K562 (cell line): ENCODE measurements around the gene MSL3. TPM values are rescaled to one million over a fixed set of nuclear protein-coding genes. Genes with fewer than 3 reads are reported as not detected.

Source experiments
- CXXC5 ChIP-seq: fragments of 250-450 bp; sonication (Bioruptor Pico); IDR thresholded peaks from 2 replicates; pipeline ENCODE4 v1.8.0; 2022; ENCODE audit warnings: inconsistent platforms, mild to moderate bottlenecking, moderate library complexity
- EZH2 ChIP-seq: IDR thresholded peaks from 2 replicates; pipeline ENCODE4 v1.6.1; 2012; ENCODE audit warnings: low read depth, mild to moderate bottlenecking, inconsistent platforms, low read length, borderline replicate concordance
- GABPA ChIP-seq: fragments of 200-800 bp; sonication (Bioruptor generic); conservative IDR thresholded peaks from 2 replicates; pipeline ENCODE4 v1.6.1; 2016; ENCODE audit warnings: low read depth, missing genetic modification characterization, missing compliant biosample characterization
- HNRNPK ChIP-seq: fragments of 200-400 bp; formaldehyde crosslinking; IDR thresholded peaks from one replicate; pipeline ENCODE4 v1.6.1; 2018; ENCODE audit warnings: mild to moderate bottlenecking, low read depth, low read length; ENCODE audit not compliant: poor library complexity, severe bottlenecking
- HNRNPL ChIP-seq: fragments of 200-400 bp; formaldehyde crosslinking; IDR thresholded peaks from 2 replicates; pipeline ENCODE4 v1.6.1; 2017; ENCODE audit warnings: low read depth, mild to moderate bottlenecking, low read length
- MAZ ChIP-seq, 2 experiments: fragments of 450-650 bp in 1 of 2; sonication (generic) in 1 of 2; formaldehyde crosslinking; IDR thresholded peaks in 1 of 2; conservative IDR thresholded peaks in 1 of 2; 2 replicates each; pipeline versions ENCODE4 v1.4.0 to v1.5.0; 2020; ENCODE audit warnings: mild to moderate bottlenecking in 1 of 2, missing genetic modification reagents in 1 of 2
- MIER1 ChIP-seq: fragments of 450-650 bp; IDR thresholded peaks from 2 replicates; pipeline ENCODE4 v1.6.1; 2016; ENCODE audit warnings: antibody characterized with exemption, mild to moderate bottlenecking, low read depth
- RAD21 ChIP-seq, 2 experiments: fragments of 250-450 bp in 1 of 2; fragments of 450-650 bp in 1 of 2; sonication (Bioruptor Pico) in 1 of 2; formaldehyde crosslinking in 1 of 2; IDR thresholded peaks in 1 of 2; conservative IDR thresholded peaks in 1 of 2; 2 replicates each; pipeline versions ENCODE4 v1.4.0 to v1.8.0; 2020 to 2022; ENCODE audit warnings: mild to moderate bottlenecking in 2 of 2, moderate library complexity in 1 of 2
- RCOR1 ChIP-seq, 2 experiments: IDR thresholded peaks; 2 replicates each; pipeline ENCODE4 v1.6.1; 2012; ENCODE audit warnings: low read depth in 2 of 2, low read length in 2 of 2, borderline replicate concordance in 1 of 2, improper control_type of control experiment in 1 of 2
- USF2 ChIP-seq: sonication (generic); formaldehyde crosslinking; IDR thresholded peaks from 2 replicates; pipeline ENCODE4 v1.5.0; 2020; ENCODE audit warnings: missing genetic modification reagents
- polyA plus RNA-seq, 8 experiments: library from polyadenylated mRNA; depleted of rRNA in 4 of 8; stranded (reverse) in 5 of 8; unstranded in 3 of 8; fragments of >200 nt; fragmentation: Nextera tagmentation in 2 of 8; fragmentation: Illumina TruSeq in 1 of 8; extraction: Ambion mirVana in 2 of 8; extraction: Trizol in 1 of 8; gene quantifications; 2 replicates each; pipeline versions ENCODE4 v1.2.1 to v1.2.3, GENCODE V29; 2011 to 2014; ENCODE audit warnings: inconsistent platforms in 1 of 8, missing spikeins in 1 of 8
- total RNA-seq, 7 experiments: library from RNA; depleted of rRNA in 6 of 7; stranded (reverse); fragments of >200 nt in 6 of 7; fragmentation: Illumina TruSeq in 2 of 7; extraction: Trizol in 2 of 7; gene quantifications; 2 replicates each; pipeline versions ENCODE4 v1.2.1 to v1.2.3, GENCODE V29; 2011 to 2021; ENCODE audit warnings: low replicate concordance in 1 of 7
- TF ChIP-seq, protein P1 (sequence below), 3 experiments: IDR thresholded peaks in 2 of 3; conservative IDR thresholded peaks in 1 of 3; 2 replicates each; pipeline ENCODE4 v1.5.1; 2011 to 2012; ENCODE audit warnings: low read length in 3 of 3, mild to moderate bottlenecking in 3 of 3, control low read depth in 2 of 3, improper control_type of control experiment in 1 of 3, inconsistent platforms in 1 of 3, low read depth in 1 of 3, mixed read lengths in 1 of 3, moderate library complexity in 1 of 3; ENCODE audit not compliant: insufficient read depth in 2 of 3

MSL3 gene
- total and polyA plus RNA-seq, 9 of the 15 experiments (the other 6 are each of a cell fraction or from before 2014, with no cell fraction given), result 21.3 to 39.9 (median 27.1) TPM

GRCh38 chrX:11758400-11759171 lies 549 bp downstream of the MSL3 start (continued):
- TF ChIP-seq MAZ (CRISPR knock-in tag; conservative IDR thresholded peaks at IDR 0.05 in 1 of 2, IDR thresholded peaks at IDR 0.05 in 1 of 2), result peak in 1 of 2 experiments; percentile 47; a peak in 2 of 4 replicates
- TF ChIP-seq GABPA (tag), result peak; percentile 69; the same call in 1 of the 2 replicates
- TF ChIP-seq EZH2, result no peak
- TF ChIP-seq RAD21 (CRISPR knock-in tag; conservative IDR thresholded peaks at IDR 0.05 in 1 of 2, IDR thresholded peaks at IDR 0.05 in 1 of 2), result 0 out of 4 replicates have a peak, but pooled peaks of 1 of the 2 experiments have one; percentile 8
- peak; percentile 41 for TF ChIP-seq CXXC5 (CRISPR knock-in tag)
- 0 out of 4 replicates have a peak, but pooled peaks of 1 of the 2 experiments have one; percentile 39 for TF ChIP-seq RCOR1 (IDR thresholded peaks at IDR 0.05; ENCODE audit: borderline replicate concordance in 1 of 2, low read depth in 2 of 2, low read length in 2 of 2)
- TF ChIP-seq HNRNPL, result no peak
- 0 out of 2 replicates have a peak, but pooled peaks have one; percentile 39 for TF ChIP-seq MIER1
- TF ChIP-seq, protein P1, sequence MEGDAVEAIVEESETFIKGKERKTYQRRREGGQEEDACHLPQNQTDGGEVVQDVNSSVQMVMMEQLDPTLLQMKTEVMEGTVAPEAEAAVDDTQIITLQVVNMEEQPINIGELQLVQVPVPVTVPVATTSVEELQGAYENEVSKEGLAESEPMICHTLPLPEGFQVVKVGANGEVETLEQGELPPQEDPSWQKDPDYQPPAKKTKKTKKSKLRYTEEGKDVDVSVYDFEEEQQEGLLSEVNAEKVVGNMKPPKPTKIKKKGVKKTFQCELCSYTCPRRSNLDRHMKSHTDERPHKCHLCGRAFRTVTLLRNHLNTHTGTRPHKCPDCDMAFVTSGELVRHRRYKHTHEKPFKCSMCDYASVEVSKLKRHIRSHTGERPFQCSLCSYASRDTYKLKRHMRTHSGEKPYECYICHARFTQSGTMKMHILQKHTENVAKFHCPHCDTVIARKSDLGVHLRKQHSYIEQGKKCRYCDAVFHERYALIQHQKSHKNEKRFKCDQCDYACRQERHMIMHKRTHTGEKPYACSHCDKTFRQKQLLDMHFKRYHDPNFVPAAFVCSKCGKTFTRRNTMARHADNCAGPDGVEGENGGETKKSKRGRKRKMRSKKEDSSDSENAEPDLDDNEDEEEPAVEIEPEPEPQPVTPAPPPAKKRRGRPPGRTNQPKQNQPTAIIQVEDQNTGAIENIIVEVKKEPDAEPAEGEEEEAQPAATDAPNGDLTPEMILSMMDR (IDR thresholded peaks at IDR 0.05 in 2 of 3, conservative IDR thresholded peaks at IDR 0.05 in 1 of 3; ENCODE audit: insufficient read depth in 2 of 3, low read depth in 1 of 3, low read length in 3 of 3), result peak; percentile 41 to 65 (median 59); a peak in 4 of 6 replicates
- TF ChIP-seq USF2 (CRISPR knock-in tag), result 0 out of 2 replicates have a peak, but pooled peaks have one; percentile 3
- TF ChIP-seq HNRNPK, result no peak
